Upper lobe of left lung (tissue), 6 donors: ENCODE data around the gene HEATR1. TPM values are rescaled to one million over a fixed set of nuclear protein-coding genes. Genes with fewer than 3 reads are reported as not detected.

Source experiments
- ATAC-seq, 2 donors: fragments of 200-7000 bp; cut with Tn5 transposase; one replicate each; pipeline ENCODE4 v1.9.1; 2022; ENCODE audit warnings: mild to moderate bottlenecking in 2 of 2, moderate library complexity in 2 of 2; ENCODE audit not compliant: low FRiP score in 2 of 2
- DNase-seq, 2 donors: peaks; one replicate each; pipeline ENCODE4 v3.0.0-alpha.2; 2019 to 2020
- H3K27ac ChIP-seq, 4 donors: fragments of 200-600 bp; sonication (generic); one replicate each; pipeline ENCODE4 v1.5.1; 2016 to 2019
- H3K27me3 ChIP-seq, 4 donors: fragments of 200-600 bp; sonication (generic); one replicate each; pipeline ENCODE4 v1.5.1; 2017 to 2019
- H3K36me3 ChIP-seq, 4 donors: fragments of 200-600 bp; sonication (generic); one replicate each; pipeline ENCODE4 v1.5.1; 2016 to 2019
- H3K4me1 ChIP-seq, 4 donors: fragments of 200-600 bp; sonication (generic); one replicate each; pipeline ENCODE4 v1.5.1; 2018 to 2019
- H3K4me3 ChIP-seq, 4 donors: fragments of 200-600 bp; sonication (generic); one replicate each; pipeline ENCODE4 v1.5.1; 2017 to 2019; ENCODE audit warnings: mild to moderate bottlenecking in 2 of 4, moderate library complexity in 1 of 4
- H3K9me3 ChIP-seq, 4 donors: fragments of 200-600 bp; sonication (generic); one replicate each; pipeline ENCODE4 v1.5.1; 2018 to 2019
- EP300 ChIP-seq, 4 donors: sonication (generic); formaldehyde crosslinking; IDR thresholded peaks; one replicate each; pipeline ENCODE4 v1.5.1; 2017; ENCODE audit warnings: antibody characterized with exemption in 4 of 4, control low read depth in 2 of 4
- POLR2A ChIP-seq, 4 donors: fragments of 450-650 bp; IDR thresholded peaks; one replicate each; pipeline ENCODE4 v1.5.1; 2016 to 2017; ENCODE audit warnings: antibody characterized with exemption in 4 of 4, mild to moderate bottlenecking in 2 of 4
- POLR2AphosphoS5 ChIP-seq, 2 donors: sonication (generic); formaldehyde crosslinking; IDR thresholded peaks; one replicate each; pipeline ENCODE4 v1.5.1; 2017; ENCODE audit warnings: antibody characterized with exemption in 2 of 2
- WGBS, 2 donors: methylation state at CpG; one replicate each; pipeline ENCODE4 v1.1.5; 2017 to 2018; 5-methylcytosine and 5-hydroxymethylcytosine counted together
- total RNA-seq, 6 donors: library from RNA; depleted of rRNA in 4 of 6; stranded (reverse); fragments of >200 nt in 4 of 6; gene quantifications; one replicate each; pipeline versions ENCODE4 v1.1.0 to v1.2.1, GENCODE V29; 2016 to 2021
- TF ChIP-seq, protein P1 (sequence below), 6 experiments: fragments of 450-650 bp in 4 of 6; fragments of 200-600 bp in 2 of 6; sonication (generic) in 2 of 6; IDR thresholded peaks; one replicate each; pipeline ENCODE4 v1.5.1; 2016 to 2019; ENCODE audit warnings: antibody characterized with exemption in 6 of 6
- donor health status: DM: no; HTN: no; CAD: no; lungs with moderate emphysema.
- donor health status: DM: no; HTN: yes; CAD: no; lungs with severe emphysema.

HEATR1 gene
- total RNA-seq, 6 donors from 2014 or later = 9.0 to 27.5 (median 18.5) TPM

DNA sequence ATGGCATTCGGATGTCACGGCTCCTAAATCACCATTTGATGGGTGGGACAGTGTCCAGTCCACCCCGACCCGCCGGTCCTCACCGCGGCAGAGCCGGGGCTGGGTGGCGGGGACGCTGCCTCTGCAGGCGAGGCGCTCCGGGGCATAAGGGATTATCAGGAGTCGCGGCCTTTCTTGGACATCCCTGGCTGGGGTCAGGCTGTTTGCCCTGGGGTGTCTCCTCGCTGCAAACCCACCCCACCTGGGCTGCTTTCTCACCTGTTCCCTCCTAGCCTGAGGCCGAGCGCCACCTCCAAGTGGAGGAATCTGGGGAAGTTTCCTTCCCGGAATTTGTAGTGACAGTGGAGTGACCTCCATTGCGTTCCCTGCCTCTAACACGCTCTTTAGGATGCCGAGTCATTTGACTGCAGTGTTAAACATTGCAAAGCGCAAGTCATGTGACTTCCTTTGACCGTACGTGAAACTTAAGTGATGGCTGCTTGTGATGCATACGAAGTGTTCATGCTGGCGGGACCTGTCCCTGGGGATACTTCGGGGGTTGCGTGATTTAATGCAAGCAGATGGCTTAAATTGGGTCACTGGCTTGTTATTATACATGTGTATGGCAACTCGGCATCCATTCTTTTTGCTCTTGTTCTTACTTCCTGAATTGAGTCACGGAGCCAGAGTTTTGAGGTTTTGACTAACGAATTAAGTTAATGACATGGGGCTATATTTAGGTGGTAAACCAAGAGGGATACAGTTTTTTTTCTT lies 80.0 kb downstream of the HEATR1 start:
- WGBS, 2 donors = 0% methylated on average over 21 to 32 of the region's 32 CpGs
- Histone ChIP-seq H3K4me3 (peak overlapping the region; percentile 73 to 96 (median 90)), H3K27ac (peak overlapping the region; percentile 94 to 98 (median 94)), H3K9me3 (no peaks in the 10 kb centered on the region), H3K27me3 (no peaks in the 10 kb centered on the region), H3K36me3 (peaks cover 5 to 31% (median 21%) of the 10 kb centered on the region in 4 donors), H3K4me1 (peaks cover 7 to 17% (median 10%) of the 10 kb centered on the region in 4 donors)
- TF ChIP-seq POLR2AphosphoS5 (IDR thresholded peaks at IDR 0.05) = peak; percentile 50 to 66
- TF ChIP-seq, protein P1, sequence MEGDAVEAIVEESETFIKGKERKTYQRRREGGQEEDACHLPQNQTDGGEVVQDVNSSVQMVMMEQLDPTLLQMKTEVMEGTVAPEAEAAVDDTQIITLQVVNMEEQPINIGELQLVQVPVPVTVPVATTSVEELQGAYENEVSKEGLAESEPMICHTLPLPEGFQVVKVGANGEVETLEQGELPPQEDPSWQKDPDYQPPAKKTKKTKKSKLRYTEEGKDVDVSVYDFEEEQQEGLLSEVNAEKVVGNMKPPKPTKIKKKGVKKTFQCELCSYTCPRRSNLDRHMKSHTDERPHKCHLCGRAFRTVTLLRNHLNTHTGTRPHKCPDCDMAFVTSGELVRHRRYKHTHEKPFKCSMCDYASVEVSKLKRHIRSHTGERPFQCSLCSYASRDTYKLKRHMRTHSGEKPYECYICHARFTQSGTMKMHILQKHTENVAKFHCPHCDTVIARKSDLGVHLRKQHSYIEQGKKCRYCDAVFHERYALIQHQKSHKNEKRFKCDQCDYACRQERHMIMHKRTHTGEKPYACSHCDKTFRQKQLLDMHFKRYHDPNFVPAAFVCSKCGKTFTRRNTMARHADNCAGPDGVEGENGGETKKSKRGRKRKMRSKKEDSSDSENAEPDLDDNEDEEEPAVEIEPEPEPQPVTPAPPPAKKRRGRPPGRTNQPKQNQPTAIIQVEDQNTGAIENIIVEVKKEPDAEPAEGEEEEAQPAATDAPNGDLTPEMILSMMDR (IDR thresholded peaks at IDR 0.05) = no peak
- peak in 2 of 4 donors; percentile 38 to 47 for TF ChIP-seq POLR2A (IDR thresholded peaks at IDR 0.05)
- TF ChIP-seq EP300 (IDR thresholded peaks at IDR 0.05) = peak in 1 of 4 donors; percentile 2
- peak; percentile 84 to 91 for ATAC-seq
- peak in 1 of 2 donors; percentile 78 for DNase-seq

DNA sequence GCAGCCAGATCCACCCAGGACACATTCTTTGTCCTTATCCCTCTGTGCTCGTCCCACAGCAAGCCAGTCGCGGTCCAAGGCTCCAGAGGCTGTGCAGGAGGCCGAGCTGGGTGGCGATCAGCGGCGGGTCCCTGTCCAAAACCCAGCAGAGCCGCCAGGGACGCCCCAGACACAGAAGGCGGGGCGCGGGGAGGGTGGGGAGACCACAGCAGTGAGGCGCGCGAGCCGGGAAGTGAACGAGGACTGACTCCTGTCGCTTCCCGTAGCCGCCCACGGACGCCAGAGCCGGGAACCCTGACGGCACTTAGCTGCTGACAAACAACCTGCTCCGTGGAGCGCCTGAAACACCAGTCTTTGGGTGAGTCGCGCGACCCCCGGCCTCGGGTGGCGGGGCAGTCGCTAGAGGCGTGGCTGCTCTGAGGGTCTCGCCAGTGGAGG lies 80.6 kb downstream of the HEATR1 start, which contains the start of gene LGALS8:
Gene LGALS8, plus strand, starts transcription at position 279 of the 438 bp plus-strand sequence. CDS start 2,089 bp downstream, outside the sequence.
- Histone ChIP-seq H3K4me1 (peaks cover 7 to 17% (median 10%) of the 10 kb centered on the region in 4 donors), H3K27me3 (no peaks in the 10 kb centered on the region), H3K4me3 (peak within 1 kb of the TSS; percentile 73 to 96 (median 90)), H3K36me3 (peaks cover 5 to 25% (median 16%) of the 10 kb centered on the region in 4 donors), H3K27ac (peak within 1 kb of the TSS; percentile 94 to 98 (median 94)), H3K9me3 (no peaks in the 10 kb centered on the region)
- TF ChIP-seq POLR2A (IDR thresholded peaks at IDR 0.05) (peak in 2 of 4 donors; percentile 49 to 57), POLR2AphosphoS5 (IDR thresholded peaks at IDR 0.05) (peak; percentile 89 to 92), EP300 (IDR thresholded peaks at IDR 0.05) (peak in 1 of 4 donors; percentile 66)
- TF ChIP-seq, protein P1 (IDR thresholded peaks at IDR 0.05) = peak in 1 of 6 experiments; percentile 10
- ATAC-seq (peak; percentile 96 to 98), DNase-seq (peak; percentile 94 to 95)
- WGBS, 2 donors = 0 to 1% methylated on average over 4 to 28 of the region's 35 CpGs

DNA sequence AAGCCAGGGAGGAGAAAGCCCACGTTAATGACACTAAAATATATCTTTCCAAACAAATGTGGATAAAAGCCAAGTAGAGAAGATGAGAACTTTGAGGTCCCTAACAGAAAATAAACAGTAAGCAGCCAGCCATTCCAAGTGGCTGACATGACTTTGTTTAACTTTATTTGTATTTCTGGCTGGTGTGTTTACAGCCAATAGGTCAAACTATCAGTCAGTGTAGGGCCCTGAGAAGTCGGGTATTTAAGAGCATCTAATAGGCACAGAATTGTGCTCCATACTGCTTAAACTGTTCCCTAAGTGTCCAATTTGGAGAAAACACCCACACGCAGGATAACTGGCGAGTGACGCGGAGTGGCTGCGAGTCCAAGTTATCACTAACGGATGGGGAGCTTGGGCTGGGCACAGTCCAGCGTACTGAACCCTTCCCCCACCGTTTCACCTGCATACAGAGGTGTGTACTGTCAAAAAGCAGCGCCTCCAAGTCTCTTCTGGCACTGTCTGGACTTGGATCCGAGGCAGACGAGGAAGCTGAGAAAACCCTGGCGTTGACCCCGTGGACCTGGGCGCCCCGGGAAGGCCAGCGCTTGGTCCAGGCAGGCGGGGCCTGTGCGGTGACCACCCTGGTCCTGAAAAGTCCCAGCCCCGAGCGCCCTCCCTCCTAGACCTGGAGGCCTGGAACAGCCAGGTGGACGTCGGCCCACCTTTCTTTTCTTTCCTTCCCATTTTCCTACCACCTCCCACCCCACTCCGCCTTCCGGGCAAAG lies 81.2 kb downstream of the HEATR1 start:
- H3K27ac ChIP-seq = peak overlapping the region; percentile 94 to 98 (median 94)
- ATAC-seq (peak; percentile 42 to 67), DNase-seq (peak; percentile 54 to 74)
- peaks cover 7 to 17% (median 10%) of the 10 kb centered on the region in 4 donors for H3K4me1 ChIP-seq
- 19 to 23% methylated on average over 26 of the region's 26 CpGs for WGBS, 2 donors
- no peaks in the 10 kb centered on the region for H3K9me3 ChIP-seq
- H3K36me3 ChIP-seq = peaks cover 5 to 23% (median 15%) of the 10 kb centered on the region in 4 donors
- TF ChIP-seq POLR2AphosphoS5 (IDR thresholded peaks at IDR 0.05) = no peak
- no peak for TF ChIP-seq POLR2A (IDR thresholded peaks at IDR 0.05)
- TF ChIP-seq, protein P1 (IDR thresholded peaks at IDR 0.05) = no peak
- TF ChIP-seq EP300 (IDR thresholded peaks at IDR 0.05) = no peak
- no peaks in the 10 kb centered on the region for H3K27me3 ChIP-seq
- H3K4me3 ChIP-seq = peak overlapping the region; percentile 73 to 96 (median 90)

DNA sequence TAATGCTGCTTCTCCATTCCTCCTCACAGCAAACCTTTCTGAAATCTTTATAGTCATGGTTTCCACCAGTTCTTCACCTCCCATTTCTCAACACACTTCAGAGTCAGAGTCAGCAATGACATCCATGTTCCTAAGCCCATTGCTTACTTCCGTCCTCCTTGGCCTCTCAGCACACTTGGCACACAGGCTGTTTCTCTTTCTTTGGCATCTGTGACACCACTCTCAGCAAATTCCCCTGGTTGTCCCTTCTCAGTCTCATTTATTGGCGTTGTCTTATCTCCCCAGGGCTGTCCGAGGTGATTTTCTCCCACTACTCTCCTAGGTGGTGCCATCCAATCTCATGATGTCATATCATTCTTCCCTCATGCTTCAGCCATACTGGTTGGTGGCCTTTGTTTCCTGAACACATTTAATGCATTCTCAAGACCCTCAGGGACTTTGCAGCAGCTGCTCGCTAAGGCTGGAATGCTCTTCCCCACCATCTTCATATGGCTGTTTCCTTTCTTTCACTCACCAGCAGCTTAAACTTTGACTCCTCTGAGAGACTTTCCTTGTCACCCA lies 83.8 kb downstream of the HEATR1 start:
- H3K4me1 ChIP-seq = peaks cover 8 to 21% (median 12%) of the 10 kb centered on the region in 4 donors
- H3K4me3 ChIP-seq = no peak overlapping the region
- no peak for DNase-seq
- no peak for ATAC-seq
- WGBS, 2 donors = 72 to 82% methylated on average over 4 of the region's 4 CpGs
- TF ChIP-seq, protein P1 (IDR thresholded peaks at IDR 0.05) = no peak
- no peak for TF ChIP-seq POLR2A (IDR thresholded peaks at IDR 0.05)
- TF ChIP-seq EP300 (IDR thresholded peaks at IDR 0.05) = no peak
- TF ChIP-seq POLR2AphosphoS5 (IDR thresholded peaks at IDR 0.05) = no peak
- H3K36me3 ChIP-seq = no peaks in the 10 kb centered on the region
- H3K27me3 ChIP-seq = no peaks in the 10 kb centered on the region
- H3K27ac ChIP-seq = no peak overlapping the region
- H3K9me3 ChIP-seq = no peaks in the 10 kb centered on the region
